GM19240 (cell line): ENCODE results near the gene LRCH3.
"Not testable (repeated sequence)": the region's sequence is repeated elsewhere in the genome, so short reads cannot be mapped to it uniquely, and the experiment has no call there.

Source experiments
- DNase-seq: peaks from one replicate; pipeline ENCODE4 v3.0.0; 2011; ENCODE audit warnings: low spot score; ENCODE audit not compliant: insufficient read length

LRCH3 gene

DNA sequence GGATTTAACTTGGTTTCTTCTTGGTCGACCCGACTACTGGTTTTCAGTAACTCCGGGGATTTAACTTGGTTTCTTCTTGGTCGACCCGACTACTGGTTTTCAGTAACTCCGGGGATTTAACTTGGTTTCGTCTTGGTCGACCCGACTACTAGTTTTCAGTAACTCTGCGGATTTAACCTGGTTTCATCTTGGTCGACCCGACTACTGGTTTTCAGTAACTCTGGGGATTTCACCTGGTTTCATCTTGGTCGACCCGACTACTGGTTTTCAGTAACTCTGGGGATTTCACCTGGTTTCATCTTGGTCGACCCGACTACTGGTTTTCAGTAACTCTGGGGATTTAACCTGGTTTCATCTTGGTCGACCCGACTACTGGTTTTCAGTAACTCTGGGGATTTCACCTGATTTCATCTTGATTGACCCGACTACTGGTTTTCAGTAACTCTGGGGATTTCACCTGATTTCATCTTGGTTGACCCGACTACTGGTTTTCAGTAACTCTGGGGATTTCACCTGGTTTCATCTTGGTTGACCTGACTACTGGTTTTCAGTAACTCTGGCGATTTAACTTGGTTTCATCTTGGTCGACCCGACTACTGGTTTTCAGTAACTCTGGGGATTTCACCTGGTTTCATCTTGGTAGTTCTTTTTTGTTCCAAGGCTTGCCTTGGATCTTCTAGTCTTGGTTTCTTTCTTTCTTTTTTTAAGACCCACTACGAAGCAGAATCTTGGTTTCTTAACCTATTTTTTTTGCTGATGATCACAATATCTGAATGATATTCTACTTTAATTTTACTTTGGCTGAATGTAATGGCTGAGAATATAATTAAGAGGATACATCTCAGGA lies 130.6 kb downstream of the LRCH3 start:
- DNase-seq: not testable (repeated sequence)

DNA sequence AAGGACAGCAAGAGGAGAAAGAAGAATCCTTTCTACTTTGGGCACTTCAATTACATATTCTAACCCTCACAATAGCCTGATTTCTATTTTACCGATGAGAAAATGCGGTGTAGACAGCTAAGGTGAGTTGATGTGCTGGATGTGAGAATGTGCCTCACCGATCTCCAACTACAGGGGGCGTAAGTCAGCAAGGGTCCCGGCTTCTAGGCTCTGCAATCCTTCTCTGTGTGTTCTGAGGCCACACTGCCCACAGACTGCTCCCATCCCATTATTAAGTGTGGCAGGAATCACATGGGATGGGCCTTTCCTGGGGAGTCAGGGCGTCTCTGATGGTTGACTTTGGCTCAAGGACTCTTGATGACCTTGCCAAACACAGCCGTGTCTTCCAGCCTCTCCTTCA lies 135.4 kb downstream of the LRCH3 start:
- no peak for DNase-seq

DNA sequence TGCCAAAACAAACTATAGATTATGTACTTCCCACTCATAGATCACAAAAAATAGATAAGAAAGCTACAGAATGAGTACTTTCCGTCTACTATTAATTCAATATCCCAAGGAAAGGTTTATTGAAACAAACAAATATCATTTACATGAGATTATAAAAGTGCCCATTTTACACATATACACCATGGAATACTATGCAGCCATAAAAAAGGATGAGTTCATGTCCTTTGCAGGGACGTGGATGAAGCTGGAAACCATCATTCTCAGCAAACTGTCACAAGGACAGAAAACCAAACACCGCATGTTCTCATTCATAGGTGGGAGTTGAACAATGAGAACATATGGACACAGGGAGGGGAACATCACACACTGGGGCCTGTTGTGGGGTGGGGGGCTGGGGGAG lies 136.5 kb downstream of the LRCH3 start:
- DNase-seq: not testable (repeated sequence)

DNA sequence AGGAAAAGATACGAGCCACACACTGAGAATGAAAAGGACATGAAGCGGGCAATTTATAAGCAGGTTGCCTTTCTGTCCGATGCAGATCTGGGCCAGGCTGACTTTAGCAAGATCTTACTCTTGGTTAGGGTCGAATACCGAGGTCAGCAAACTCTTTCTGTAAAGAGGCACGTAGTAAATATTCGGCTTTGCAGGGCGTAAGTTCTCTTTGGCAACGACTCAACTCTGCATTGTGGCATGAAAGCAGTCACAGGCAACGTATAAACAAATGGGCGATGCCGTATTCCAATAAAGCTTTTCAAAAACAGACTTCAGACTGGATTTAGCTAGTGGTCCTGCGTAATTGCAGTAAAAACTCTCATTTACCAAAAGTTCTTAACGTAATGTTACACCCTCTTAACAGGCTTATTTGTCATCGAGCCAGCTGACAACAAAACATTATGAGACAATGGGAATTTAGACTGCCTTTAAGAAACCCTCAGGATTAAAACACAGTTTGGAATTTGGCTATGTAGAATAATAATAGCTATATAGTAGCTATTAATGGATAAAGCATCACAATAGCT lies 145.8 kb downstream of the LRCH3 start:
- DNase-seq: no peak
